PC-3 (cell line): ENCODE results near the gene RBM18.

ENCODE experiments used
- EZH2phosphoT487 ChIP-seq: fragments of 300-600 bp; sonication (generic); IDR thresholded peaks from 2 replicates; pipeline ENCODE4 v1.6.1; 2018; ENCODE audit warnings: mild to moderate bottlenecking, antibody characterized with exemption, low read length, borderline replicate concordance
- TF ChIP-seq, protein P1 (sequence below): fragments of 300-600 bp; sonication (generic); conservative IDR thresholded peaks from 2 replicates; pipeline ENCODE4 v1.5.1; 2017; ENCODE audit warnings: antibody characterized with exemption, low read depth, mild to moderate bottlenecking, low read length

DNA sequence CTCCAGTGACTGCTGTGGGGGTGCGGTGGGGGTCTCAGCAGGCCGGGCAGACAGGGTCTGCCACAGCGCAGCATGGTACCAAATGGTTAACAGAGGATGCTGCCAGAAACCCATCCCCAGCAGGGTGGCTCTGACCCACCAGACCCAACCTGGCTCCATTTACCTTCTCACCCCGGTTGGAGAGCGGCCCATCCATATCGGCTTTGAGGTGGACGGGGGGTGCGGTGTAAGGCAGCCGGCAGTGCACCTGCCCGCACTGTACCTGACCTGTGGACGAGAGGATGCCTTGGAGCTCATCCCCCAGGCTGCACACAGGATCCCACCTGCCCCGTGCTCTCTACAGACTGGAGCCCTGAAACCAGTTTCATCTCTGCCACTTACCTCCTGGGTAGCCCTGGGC, 55.2 kb downstream of the RBM18 start:
- TF ChIP-seq, protein P1, sequence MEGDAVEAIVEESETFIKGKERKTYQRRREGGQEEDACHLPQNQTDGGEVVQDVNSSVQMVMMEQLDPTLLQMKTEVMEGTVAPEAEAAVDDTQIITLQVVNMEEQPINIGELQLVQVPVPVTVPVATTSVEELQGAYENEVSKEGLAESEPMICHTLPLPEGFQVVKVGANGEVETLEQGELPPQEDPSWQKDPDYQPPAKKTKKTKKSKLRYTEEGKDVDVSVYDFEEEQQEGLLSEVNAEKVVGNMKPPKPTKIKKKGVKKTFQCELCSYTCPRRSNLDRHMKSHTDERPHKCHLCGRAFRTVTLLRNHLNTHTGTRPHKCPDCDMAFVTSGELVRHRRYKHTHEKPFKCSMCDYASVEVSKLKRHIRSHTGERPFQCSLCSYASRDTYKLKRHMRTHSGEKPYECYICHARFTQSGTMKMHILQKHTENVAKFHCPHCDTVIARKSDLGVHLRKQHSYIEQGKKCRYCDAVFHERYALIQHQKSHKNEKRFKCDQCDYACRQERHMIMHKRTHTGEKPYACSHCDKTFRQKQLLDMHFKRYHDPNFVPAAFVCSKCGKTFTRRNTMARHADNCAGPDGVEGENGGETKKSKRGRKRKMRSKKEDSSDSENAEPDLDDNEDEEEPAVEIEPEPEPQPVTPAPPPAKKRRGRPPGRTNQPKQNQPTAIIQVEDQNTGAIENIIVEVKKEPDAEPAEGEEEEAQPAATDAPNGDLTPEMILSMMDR: no peak
- TF ChIP-seq EZH2phosphoT487: no peak
